HG02623 (cell line): ENCODE data around the gene HLA-DOA.

Experiments used
- ATAC-seq: cut with Tn5 transposase; IDR thresholded peaks from one replicate; pipeline ENCODE4 v1.9.1; 2021; ENCODE audit warnings: moderate library complexity; ENCODE audit not compliant: unreplicated experiment

HLA-DOA gene

DNA sequence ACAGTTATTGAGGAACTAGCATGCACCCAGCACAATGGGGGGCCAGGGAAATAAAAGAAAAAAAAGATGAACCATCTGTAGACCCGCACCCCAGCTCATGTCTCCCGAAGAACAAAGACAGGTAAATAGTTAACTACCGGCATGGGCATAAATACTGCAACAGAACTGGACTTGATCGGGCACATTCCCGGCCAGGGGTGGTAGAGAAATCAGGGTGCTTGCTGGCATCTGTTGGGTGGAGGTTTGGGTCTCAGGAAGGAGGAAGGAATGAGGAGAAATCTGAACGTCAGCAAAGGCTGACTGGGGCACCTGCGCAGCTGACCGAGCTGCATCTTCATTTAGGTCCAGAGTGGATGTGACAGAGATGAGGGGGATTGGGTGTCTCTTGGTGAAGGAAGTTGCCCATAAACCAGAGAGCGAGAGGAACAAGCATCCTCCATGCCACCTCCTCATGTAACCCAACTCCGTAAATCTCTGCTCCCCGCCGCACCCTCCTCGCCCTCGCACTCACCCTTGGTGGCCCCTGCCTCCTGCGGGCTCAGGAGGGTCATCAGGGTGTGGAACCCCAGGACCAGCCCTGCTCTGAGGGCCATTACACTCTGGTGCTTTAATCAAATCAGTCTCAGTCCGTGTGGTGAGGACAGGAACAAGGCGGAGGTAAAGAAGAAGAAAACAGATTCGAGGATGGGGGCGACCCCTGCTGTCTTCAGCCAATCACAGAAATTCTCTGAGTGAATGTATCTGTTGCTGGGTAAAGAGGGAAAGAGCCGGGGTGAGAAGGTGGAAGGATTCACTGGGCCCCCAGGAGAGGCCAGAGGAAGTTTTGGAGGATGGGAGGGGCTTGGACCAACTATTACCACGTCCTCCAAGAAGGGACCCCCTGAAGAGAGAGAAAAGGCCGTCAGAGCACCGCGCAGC, at the start of gene HLA-DOA:
Gene HLA-DOA (minus strand): TSS at position 648 of the 918 bp plus-strand sequence.
- peak; percentile 89 for ATAC-seq

DNA sequence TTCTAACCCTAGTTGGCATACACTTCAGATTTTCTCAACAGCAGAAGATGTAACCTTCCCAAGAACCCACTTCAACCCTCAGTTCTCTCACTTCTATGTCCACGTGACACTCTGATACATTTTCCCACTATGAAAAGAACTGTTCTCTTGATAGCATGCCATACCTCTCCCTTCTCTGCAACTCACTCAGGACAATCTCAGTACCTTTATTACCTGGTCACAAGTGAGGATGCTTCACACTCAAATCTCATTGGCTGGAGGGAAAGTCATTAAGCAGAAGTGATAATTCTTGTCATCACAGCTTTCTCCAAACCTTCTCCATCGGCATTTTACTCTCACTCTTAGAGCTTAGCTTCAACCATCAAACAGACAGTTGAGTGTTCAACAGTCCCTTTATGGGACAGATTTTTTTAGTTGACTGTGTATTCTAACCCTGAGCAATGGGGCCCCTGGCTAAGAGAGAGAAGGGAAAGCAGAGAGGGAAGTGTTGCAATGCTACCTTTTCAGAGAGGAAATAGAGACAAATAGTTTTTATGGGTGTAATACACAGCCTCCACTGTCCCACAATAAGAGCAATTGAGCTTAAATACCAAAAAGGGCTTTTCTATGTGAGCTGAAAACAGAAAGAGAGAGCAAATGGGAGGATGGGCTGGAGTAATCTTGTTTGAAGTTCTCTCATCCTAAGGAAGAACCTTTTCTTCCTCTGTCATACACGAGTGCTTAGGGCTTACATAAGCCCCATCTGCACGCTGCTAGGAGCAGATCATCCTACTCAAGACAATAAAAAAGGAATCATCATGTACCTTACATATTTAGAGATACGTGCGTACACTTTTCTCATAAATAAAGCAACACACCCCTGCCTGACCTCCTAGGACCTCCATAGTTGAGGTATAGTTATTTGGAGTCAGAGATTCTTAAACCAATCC, 48.1 kb upstream of the HLA-DOA start:
- no peak for ATAC-seq

DNA sequence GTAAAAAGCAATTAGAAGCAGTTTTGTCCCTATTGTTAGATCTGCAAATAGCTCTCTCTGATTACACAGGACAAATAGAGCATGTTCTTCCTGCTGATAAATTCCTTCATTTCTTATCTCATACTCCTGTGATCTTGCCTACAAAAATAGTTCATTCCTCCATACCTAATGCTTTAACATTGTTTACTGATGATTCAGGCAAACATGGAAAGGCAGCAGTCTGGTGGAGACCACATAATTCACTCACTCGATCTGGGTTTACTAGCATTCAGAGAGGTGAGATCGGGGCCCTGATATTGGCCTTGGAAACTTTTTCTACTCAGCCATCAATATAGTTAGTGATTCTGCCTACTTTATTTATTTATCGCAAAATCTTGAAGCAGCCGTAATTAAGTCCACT, 43.8 kb upstream of the HLA-DOA start:
- no peak for ATAC-seq

GRCh38 chr6:33052627-33053026, 43.2 kb upstream of the HLA-DOA start:
- no peak for ATAC-seq

- ATAC-seq, result no peak
These were observed 40.8 kb upstream of the HLA-DOA start for GRCh38 chr6:33050014-33050810.

DNA sequence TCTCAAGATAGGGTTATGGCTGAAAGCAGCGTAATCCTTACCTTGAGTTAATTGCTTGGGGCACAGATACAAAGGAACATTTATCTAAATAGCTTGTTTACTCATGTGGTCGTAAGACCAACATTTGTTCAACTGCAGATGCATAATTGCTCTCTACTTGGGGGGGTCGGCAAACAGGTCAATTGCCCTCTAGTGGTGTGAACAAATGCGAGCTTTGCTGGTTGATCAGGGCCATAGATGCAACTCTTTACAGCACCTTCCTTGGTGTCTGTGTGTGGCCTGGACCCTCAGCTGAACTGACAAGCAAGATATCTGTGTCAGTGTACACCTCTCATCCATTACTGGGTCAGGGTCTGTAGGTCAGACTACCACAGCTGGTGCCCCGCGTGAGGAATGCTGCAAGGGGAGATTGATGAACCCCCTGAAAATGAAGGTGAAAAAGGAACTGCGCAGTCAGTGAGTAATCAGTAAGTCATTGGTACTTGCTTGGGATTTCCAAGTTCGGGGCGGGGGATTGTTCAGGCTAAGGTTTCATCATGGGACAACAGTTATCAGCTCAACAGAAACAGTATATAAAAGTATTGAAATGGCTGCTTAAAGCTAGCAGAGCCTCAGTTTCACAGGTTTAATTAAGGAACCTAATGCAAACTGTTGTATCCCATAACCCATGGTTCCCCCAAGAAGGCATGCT, 40.1 kb upstream of the HLA-DOA start:
- no peak for ATAC-seq

- no peak for ATAC-seq
These were observed 30.8 kb upstream of the HLA-DOA start for GRCh38 chr6:33040157-33040556.

DNA sequence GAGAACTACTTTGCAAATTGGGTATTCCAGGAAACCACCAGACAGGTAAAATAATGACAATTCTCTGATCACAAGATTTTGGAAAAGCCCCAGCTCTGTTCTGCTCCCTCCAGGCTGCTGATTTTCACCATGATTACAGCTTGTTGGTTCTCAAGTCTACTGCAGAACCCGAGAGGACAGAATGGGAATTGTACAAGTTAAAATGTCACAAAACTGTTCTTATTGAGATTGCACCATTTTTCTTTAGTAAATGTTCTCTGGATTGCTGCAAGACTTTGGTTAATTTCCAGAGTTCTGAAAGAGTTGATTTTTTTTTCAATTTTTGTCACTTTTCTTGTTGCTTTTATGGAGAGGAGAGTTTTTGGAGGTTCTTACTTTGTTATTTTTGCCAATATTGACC, 27.1 kb upstream of the HLA-DOA start:
- no peak for ATAC-seq

- no peak for ATAC-seq
These were observed 25.2 kb upstream of the HLA-DOA start for GRCh38 chr6:33034554-33034953.

DNA sequence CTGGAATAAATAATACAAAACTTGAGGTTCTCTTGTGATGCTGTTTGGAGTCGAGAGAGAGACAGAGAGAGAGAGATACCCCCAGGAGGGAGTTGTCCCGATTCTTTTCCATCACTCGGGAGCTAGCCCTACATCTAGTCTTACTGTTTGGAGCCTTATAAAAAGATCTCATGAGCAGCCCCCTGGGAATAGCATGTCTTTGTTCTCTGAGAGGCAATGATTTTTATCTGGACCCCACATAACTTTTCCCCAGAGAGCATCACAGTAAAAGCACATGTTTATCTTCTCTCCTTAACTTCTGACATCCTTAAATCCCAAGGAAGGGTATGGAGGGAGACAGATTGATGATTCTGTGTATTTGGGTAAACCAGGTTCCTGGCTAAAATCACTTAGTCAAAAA, 20.9 kb upstream of the HLA-DOA start:
- no peak for ATAC-seq

DNA sequence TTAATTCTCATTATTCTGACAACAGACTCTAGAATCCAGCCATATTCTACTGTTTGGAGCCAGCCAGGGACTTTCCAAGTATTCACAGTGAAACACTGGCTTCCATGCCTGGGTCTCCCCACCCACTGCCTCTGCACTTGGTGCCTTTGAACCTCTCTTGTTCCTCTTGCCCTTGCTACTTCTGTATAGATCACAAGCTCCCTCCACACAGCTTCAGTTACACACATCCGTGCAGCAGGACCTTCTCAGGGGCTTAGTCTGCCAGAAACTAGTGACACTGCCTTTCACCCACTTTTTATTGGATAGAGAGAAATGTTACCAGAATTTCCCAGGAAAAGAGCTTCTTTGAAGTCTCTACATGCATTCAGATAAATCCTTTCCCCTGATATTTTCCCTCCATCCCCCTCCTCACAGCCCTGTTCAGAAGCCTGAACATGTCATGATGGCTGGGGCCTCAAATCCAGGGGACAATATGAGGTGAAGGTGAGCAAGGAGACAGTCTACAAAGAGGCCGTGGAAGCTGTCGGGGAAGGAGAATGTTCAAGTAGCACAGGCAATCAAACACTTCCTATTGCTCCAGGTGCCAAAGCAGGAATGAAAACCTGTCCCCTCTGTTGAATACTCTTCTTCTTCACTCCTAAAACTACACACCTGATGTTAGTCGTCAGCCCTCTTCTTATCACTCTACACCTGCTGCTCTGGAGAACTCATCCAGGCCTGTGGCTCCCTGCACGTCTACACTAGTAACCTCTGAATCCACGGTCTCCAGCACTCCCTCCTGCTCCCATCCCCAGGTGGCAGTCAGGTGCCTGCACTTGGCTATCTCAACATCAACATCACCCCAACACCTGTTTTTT, 20.2 kb upstream of the HLA-DOA start:
- ATAC-seq, result peak; percentile 56

DNA sequence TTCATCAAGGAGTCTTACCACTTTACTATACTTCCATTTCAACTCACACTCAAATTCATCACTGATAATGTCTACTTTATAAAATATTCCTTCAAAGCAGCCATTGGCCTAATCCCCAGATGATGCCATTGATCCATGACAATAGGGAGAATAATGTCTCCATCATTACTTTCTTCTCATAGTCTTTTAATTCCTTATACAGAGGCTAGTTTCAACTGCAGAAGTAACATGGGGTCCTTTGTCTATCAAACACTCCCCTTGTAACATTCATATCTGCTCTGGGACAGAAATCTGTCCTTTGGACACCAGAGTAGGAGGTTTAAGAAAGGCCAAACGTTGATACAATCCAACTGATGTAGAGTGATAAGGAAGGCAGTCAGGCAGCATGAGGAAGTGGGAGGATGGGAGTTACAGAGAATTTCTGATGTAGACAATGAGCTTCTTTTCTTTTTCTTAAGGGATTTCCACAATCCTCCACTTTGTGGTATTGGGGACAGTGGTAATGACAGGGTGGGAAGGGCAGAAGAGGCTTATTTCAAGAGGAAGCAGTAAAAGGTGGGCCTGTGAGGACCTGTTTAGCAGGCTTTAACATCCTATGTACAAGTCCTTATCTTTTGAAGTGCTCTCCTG, 18.9 kb upstream of the HLA-DOA start:
- no peak for ATAC-seq

- ATAC-seq, result no peak
These were observed 15.1 kb upstream of the HLA-DOA start for GRCh38 chr6:33024521-33024920.

GRCh38 chr6:33023536-33023935, 14.1 kb upstream of the HLA-DOA start:
- ATAC-seq, result no peak

- ATAC-seq, result no peak
These were observed 12.5 kb upstream of the HLA-DOA start for GRCh38 chr6:33021917-33022316.

GRCh38 chr6:33019372-33019771, 10.0 kb upstream of the HLA-DOA start:
- no peak for ATAC-seq

DNA sequence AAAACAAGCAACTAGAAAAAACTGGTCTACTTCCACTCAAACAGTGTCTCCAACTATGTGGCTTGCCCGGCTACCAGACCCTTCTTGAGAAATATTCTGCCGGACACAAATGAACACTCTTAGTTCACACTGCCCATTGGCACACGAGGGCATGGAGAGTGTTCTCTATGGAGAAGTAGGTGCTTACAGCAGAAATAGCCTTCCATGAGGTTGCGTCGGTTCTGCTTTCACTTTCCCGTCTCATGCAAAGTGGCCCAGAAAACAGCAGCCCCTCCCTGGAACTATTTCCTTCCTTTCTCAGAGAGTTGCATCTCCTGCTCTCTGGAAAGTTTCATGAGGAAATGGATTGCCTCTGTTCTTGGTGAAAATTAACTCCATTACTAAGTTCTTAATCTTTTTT, 9.5 kb upstream of the HLA-DOA start:
- ATAC-seq, result peak; percentile 51

GRCh38 chr6:33018418-33018817, 9.0 kb upstream of the HLA-DOA start:
- ATAC-seq, result no peak
